ENCODE measurements around the gene TAPBPL.

- no peak for TF ChIP-seq CTCF (IDR thresholded peaks at IDR 0.05; ENCODE audit: insufficient read depth, low read length, poor library complexity, severe bottlenecking)
- TF ChIP-seq EZH2phosphoT487 (conservative IDR thresholded peaks at IDR 0.05; ENCODE audit: low read length) = no peak
Observed at GRCh38 chr12:6492838-6493496, 41.1 kb downstream of the TAPBPL start, which contains the start of gene MRPL51.

All from SU-DHL-6 (cell line).